PC-3 (cell line): ENCODE results near the gene SPRED2. TPM values are rescaled to one million over a fixed set of nuclear protein-coding genes. Genes with fewer than 3 reads are reported as not detected.

Experiments
- ATAC-seq: fragments of 200-7000 bp; cut with Tn5 transposase; 2 replicates; pipeline ENCODE4 v1.9.1; 2020; ENCODE audit warnings: mild to moderate bottlenecking, moderate library complexity
- BruUV-seq: library from RNA; stranded (reverse); fragments of 400-500 nt; replicated peaks from 2 replicates; lab custom pipeline; 2021; lab: Mats Ljungman, UMichigan
- CTCF ChIA-PET: fragments of 300-600 bp; sonication (Branson Sonifier 250); formaldehyde crosslinking; loops from one replicate; lab custom pipeline; 2022; ENCODE audit warnings: antibody characterized with exemption; lab: Charles Lee
- POLR2A ChIA-PET: fragments of 300-600 bp; sonication (Branson Sonifier 250); formaldehyde crosslinking; loops from one replicate; lab custom pipeline; 2022; ENCODE audit warnings: antibody characterized with exemption; ENCODE audit not compliant: unreplicated experiment; lab: Charles Lee
- DNase-seq: peaks from one replicate; pipeline ENCODE4 v3.0.0-alpha.2; 2015
- H2AFZ ChIP-seq: fragments of 300-600 bp; sonication (generic); 2 replicates; pipeline ENCODE4 v1.6.0; 2016; ENCODE audit warnings: antibody characterized with exemption, low read length
- H3F3A ChIP-seq: fragments of 300-600 bp; sonication (generic); one replicate; pipeline ENCODE4 v1.6.0; 2017; ENCODE audit warnings: antibody characterized with exemption, low read length, control low read depth, mild to moderate bottlenecking; ENCODE audit not compliant: unreplicated experiment
- H3K27ac ChIP-seq: fragments of 300-600 bp; sonication (generic); 2 replicates; pipeline ENCODE4 v1.5.1; 2016; ENCODE audit warnings: mild to moderate bottlenecking, low read length
- H3K27me3 ChIP-seq: fragments of 300-600 bp; sonication (generic); 2 replicates; pipeline ENCODE4 v1.6.1; 2016; ENCODE audit warnings: low read length, mixed read lengths
- H3K36me3 ChIP-seq: fragments of 300-600 bp; sonication (generic); 2 replicates; pipeline ENCODE4 v1.6.1; 2016; ENCODE audit warnings: low read depth, mixed run types, low read length, mixed read lengths
- H3K4me1 ChIP-seq: fragments of 300-600 bp; sonication (generic); 2 replicates; pipeline ENCODE4 v1.5.1; 2016; ENCODE audit warnings: low read length; ENCODE audit not compliant: insufficient read depth
- H3K4me2 ChIP-seq: fragments of 300-600 bp; sonication (generic); 2 replicates; pipeline ENCODE4 v1.6.0; 2016; ENCODE audit warnings: low read length
- H3K4me3 ChIP-seq: fragments of 300-600 bp; sonication (generic); 2 replicates; pipeline ENCODE4 v1.5.1; 2016; ENCODE audit warnings: mild to moderate bottlenecking, low read length, mixed read lengths
- H3K79me2 ChIP-seq: fragments of 300-600 bp; sonication (generic); 2 replicates; pipeline ENCODE4 v1.6.1; 2017; ENCODE audit warnings: low read length, mixed read lengths
- H3K9ac ChIP-seq: fragments of 300-600 bp; sonication (generic); 2 replicates; pipeline ENCODE4 v1.6.0; 2016; ENCODE audit warnings: mild to moderate bottlenecking, low read length
- H3K9me2 ChIP-seq: fragments of 300-600 bp; sonication (generic); replicated peaks from 2 replicates; pipeline ENCODE4 v1.6.1; 2016; ENCODE audit warnings: mixed run types, low read length, mixed read lengths
- H3K9me3 ChIP-seq: fragments of 300-600 bp; sonication (generic); 2 replicates; pipeline ENCODE4 v1.6.1; 2016; ENCODE audit warnings: low read length, mixed read lengths
- H4K20me1 ChIP-seq: fragments of 300-600 bp; sonication (generic); 2 replicates; pipeline ENCODE4 v1.6.1; 2016; ENCODE audit warnings: low read length, mixed read lengths
- CTCF ChIP-seq: fragments of 300-600 bp; sonication (generic); conservative IDR thresholded peaks from 2 replicates; pipeline ENCODE4 v1.5.1; 2017; ENCODE audit warnings: antibody characterized with exemption, low read depth, mild to moderate bottlenecking, low read length
- EZH2 ChIP-seq: fragments of 300-600 bp; sonication (generic); IDR thresholded peaks from one replicate; pipeline ENCODE4 v1.6.1; 2017; ENCODE audit warnings: antibody characterized with exemption, mild to moderate bottlenecking, low read length; ENCODE audit not compliant: unreplicated experiment
- EZH2phosphoT487 ChIP-seq: fragments of 300-600 bp; sonication (generic); IDR thresholded peaks from 2 replicates; pipeline ENCODE4 v1.6.1; 2018; ENCODE audit warnings: mild to moderate bottlenecking, antibody characterized with exemption, low read length, borderline replicate concordance
- intact Hi-C: fragments of 100-400 bp; cut with micrococcal nuclease; formaldehyde crosslinking; loops from 2 replicates; pipeline ENCODE4 v1.9.0; 2023
- total RNA-seq: library from RNA; depleted of rRNA; stranded (reverse); fragments of >200 nt; gene quantifications from 2 replicates; pipeline ENCODE4 v1.2.3, GENCODE V29; 2014

SPRED2 gene
- total RNA-seq, 1 experiment from 2014 or later, result 16.2 TPM

- no peaks in the 10 kb centered on the region for H3K9me2 ChIP-seq
- intact Hi-C loops, result no loop called here
- no peaks in the 10 kb centered on the region for H4K20me1 ChIP-seq
- no peak for DNase-seq
- TF ChIP-seq EZH2phosphoT487, result no peak
- no peak for TF ChIP-seq EZH2
- TF ChIP-seq CTCF, result no peak
- no peaks in the 10 kb centered on the region for H3K27me3 ChIP-seq
- H3K9me3 ChIP-seq, result no peaks in the 10 kb centered on the region
- H3K79me2 ChIP-seq, result no peaks in the 10 kb centered on the region
- ChIA-PET CTCF (no interaction called here), POLR2A (no interaction called here)
- H3K36me3 ChIP-seq, result no peaks in the 10 kb centered on the region
- no peaks in the 10 kb centered on the region for H3F3A ChIP-seq
- no TSS peak for BruUV-seq
- no peak for ATAC-seq
- no peak overlapping the region for H3K9ac ChIP-seq
- H3K27ac ChIP-seq, result no peak overlapping the region
- H3K4me3 ChIP-seq, result no peak overlapping the region
- H2AFZ ChIP-seq, result no peak overlapping the region
- H3K4me1 ChIP-seq, result no peaks in the 10 kb centered on the region; the same call in 1 of the 2 replicates
- H3K4me2 ChIP-seq, result no peak overlapping the region
Observed at GRCh38 chr2:65282477-65283053, 149.8 kb downstream of the SPRED2 start.

- no peak overlapping the region for H2AFZ ChIP-seq
- H3K27ac ChIP-seq, result no peak overlapping the region
- no peaks in the 10 kb centered on the region for H4K20me1 ChIP-seq
- POLR2A ChIA-PET, result no interaction called here
- H3F3A ChIP-seq, result no peaks in the 10 kb centered on the region
- no peaks in the 10 kb centered on the region for H3K79me2 ChIP-seq
- CTCF ChIA-PET, result no interaction called here
- H3K36me3 ChIP-seq, result no peaks in the 10 kb centered on the region
- H3K9ac ChIP-seq, result no peak overlapping the region
- ATAC-seq, result no peak
- no peaks in the 10 kb centered on the region for H3K9me3 ChIP-seq
- no peaks in the 10 kb centered on the region for H3K9me2 ChIP-seq
- TF ChIP-seq EZH2phosphoT487 (no peak), EZH2 (no peak), CTCF (no peak)
- DNase-seq, result no peak
- no TSS peak for BruUV-seq
- no peaks in the 10 kb centered on the region; the same call in 1 of the 2 replicates for H3K4me1 ChIP-seq
- intact Hi-C loops, result no loop called here
- H3K27me3 ChIP-seq, result no peaks in the 10 kb centered on the region
- no peak overlapping the region for H3K4me2 ChIP-seq
- H3K4me3 ChIP-seq, result no peak overlapping the region
Observed at GRCh38 chr2:65281627-65282351, 150.6 kb downstream of the SPRED2 start.

DNA sequence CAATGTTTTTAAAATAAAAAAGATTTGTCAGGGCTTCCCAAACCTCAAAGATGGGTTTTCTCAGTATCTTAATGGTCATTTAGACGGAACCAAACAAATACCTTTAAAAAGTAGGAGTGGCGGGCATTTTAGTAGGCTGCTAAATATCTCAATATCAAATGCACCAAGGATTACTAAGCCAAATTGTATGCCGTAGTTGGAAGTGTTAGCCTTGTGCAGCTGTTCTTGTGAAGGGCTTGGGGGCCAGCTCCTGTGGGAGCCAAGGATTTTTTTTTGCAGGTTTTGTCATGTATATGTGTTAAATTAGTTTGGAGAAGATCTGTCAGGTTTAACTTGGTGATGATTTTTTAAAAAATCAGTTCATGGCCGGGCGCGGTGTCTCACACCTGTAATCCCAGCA is 152.6 kb downstream of the SPRED2 start:
- Histone ChIP-seq H3K4me3 (no peak overlapping the region), H3F3A (no peaks in the 10 kb centered on the region), H3K9me2 (no peaks in the 10 kb centered on the region), H2AFZ (no peak overlapping the region), H3K27ac (no peak overlapping the region), H3K9me3 (no peaks in the 10 kb centered on the region), H3K36me3 (no peaks in the 10 kb centered on the region), H4K20me1 (no peaks in the 10 kb centered on the region), H3K4me1 (no peaks in the 10 kb centered on the region; the same call in 1 of the 2 replicates), H3K9ac (no peak overlapping the region), H3K4me2 (no peak overlapping the region), H3K27me3 (no peaks in the 10 kb centered on the region), H3K79me2 (no peaks in the 10 kb centered on the region)
- POLR2A ChIA-PET, result no interaction called here
- DNase-seq, result no peak
- no TSS peak for BruUV-seq
- CTCF ChIA-PET, result no interaction called here
- intact Hi-C loops, result no loop called here
- TF ChIP-seq EZH2 (no peak), CTCF (no peak), EZH2phosphoT487 (no peak)
- ATAC-seq, result no peak
